ENCODE results near the gene COL24A1. TPM values are rescaled to one million over a fixed set of nuclear protein-coding genes. Genes with fewer than 3 reads are reported as not detected.

COL24A1 gene
- total RNA-seq, 4 donors from 2014 or later, result 3.7 to 5.3 (median 4.4) TPM

DNA sequence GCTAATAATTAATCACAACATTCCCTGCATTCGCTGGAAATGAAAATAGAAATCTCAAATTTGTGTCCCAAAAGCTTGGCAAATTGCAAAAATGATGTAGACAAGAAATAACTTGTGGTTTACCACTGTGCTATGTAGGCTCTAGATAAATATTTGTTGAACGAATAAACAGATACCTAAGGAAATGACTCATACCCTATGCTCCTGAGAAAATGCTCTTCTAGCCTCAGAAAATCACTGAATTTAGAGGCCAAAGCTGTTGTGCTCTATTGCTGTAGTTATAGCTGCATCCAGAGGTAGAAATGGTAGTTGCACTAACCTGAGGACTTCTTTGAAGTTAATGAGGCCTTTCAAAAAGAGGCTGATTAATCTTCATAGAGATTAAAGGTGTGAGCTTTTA lies 306.3 kb downstream of the COL24A1 start:
- Histone ChIP-seq H3K9me3 (no peaks in the 10 kb centered on the region), H3K27ac (replicated peaks in 1 of 4) (no peak overlapping the region), H3K4me3 (no peak overlapping the region), H3K36me3 (no peaks in the 10 kb centered on the region), H3K27me3 (no peaks in the 10 kb centered on the region), H3K4me1 (no peaks in the 10 kb centered on the region)
- no peak for DNase-seq (ENCODE audit: extremely low spot score)
- 53% methylated on average over 2 of the region's 2 CpGs for WGBS
- intact Hi-C loops (cut with DNase I), result no loop called here
- TF ChIP-seq, protein P1, sequence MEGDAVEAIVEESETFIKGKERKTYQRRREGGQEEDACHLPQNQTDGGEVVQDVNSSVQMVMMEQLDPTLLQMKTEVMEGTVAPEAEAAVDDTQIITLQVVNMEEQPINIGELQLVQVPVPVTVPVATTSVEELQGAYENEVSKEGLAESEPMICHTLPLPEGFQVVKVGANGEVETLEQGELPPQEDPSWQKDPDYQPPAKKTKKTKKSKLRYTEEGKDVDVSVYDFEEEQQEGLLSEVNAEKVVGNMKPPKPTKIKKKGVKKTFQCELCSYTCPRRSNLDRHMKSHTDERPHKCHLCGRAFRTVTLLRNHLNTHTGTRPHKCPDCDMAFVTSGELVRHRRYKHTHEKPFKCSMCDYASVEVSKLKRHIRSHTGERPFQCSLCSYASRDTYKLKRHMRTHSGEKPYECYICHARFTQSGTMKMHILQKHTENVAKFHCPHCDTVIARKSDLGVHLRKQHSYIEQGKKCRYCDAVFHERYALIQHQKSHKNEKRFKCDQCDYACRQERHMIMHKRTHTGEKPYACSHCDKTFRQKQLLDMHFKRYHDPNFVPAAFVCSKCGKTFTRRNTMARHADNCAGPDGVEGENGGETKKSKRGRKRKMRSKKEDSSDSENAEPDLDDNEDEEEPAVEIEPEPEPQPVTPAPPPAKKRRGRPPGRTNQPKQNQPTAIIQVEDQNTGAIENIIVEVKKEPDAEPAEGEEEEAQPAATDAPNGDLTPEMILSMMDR (IDR thresholded peaks at IDR 0.05), result no peak
- TF ChIP-seq EP300 (IDR thresholded peaks at IDR 0.05) (no peak), POLR2AphosphoS5 (IDR thresholded peaks at IDR 0.05) (no peak), POLR2A (IDR thresholded peaks at IDR 0.05; ENCODE audit: low read depth) (no peak)

DNA sequence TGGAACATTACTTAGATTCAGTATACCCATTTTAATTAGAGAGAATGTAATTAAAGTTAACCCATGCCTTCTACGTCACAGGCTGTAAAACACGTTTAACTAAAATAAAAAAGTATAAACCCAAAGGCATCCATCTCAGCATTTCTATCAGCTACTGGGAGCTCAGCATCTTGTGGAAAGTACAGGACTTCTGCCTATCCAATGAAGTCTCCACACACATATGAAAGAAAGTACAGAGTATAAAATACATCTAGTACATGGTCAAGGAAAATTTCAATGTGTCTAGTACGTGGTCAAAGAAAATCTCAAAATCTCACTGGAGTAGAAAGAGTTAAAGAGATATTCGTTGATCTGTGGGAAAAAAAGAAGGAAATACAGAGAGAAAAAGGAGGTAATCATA lies 306.9 kb downstream of the COL24A1 start:
- WGBS, result 79% methylated on average over 4 of the region's 4 CpGs
- no peak for DNase-seq (ENCODE audit: extremely low spot score)
- H3K27me3 ChIP-seq, result no peaks in the 10 kb centered on the region
- H3K4me3 ChIP-seq, result no peak overlapping the region
- H3K4me1 ChIP-seq, result no peaks in the 10 kb centered on the region
- no peaks in the 10 kb centered on the region for H3K9me3 ChIP-seq
- H3K36me3 ChIP-seq, result no peaks in the 10 kb centered on the region
- intact Hi-C loops (cut with DNase I), result no loop called here
- no peak for TF ChIP-seq EP300 (IDR thresholded peaks at IDR 0.05)
- TF ChIP-seq POLR2AphosphoS5 (IDR thresholded peaks at IDR 0.05), result no peak
- TF ChIP-seq POLR2A (IDR thresholded peaks at IDR 0.05; ENCODE audit: low read depth), result no peak
- TF ChIP-seq, protein P1 (IDR thresholded peaks at IDR 0.05), result no peak
- no peak overlapping the region for H3K27ac ChIP-seq (replicated peaks in 1 of 4)

DNA sequence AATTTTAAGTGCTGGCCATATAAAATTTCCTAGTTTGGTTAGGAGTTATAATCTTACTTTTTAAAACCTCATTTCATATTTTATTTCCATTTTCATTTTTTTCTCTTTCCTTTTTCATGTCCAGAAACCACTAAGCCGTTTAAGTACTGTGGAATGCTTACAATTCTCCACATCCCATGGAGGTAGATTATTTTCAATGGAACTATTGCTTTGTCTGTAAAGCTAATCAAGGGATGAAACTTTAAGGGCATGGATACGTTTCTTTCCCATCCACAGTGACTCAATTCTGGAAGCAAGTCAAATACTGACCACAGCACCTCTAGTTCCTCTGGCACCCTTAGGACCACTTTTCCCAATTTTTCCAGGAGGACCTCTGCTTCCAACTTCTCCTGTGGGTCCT lies 309.2 kb downstream of the COL24A1 start:
- Histone ChIP-seq H3K4me1 (no peaks in the 10 kb centered on the region), H3K27ac (replicated peaks in 1 of 4) (no peak overlapping the region), H3K27me3 (no peaks in the 10 kb centered on the region), H3K9me3 (no peaks in the 10 kb centered on the region), H3K36me3 (no peaks in the 10 kb centered on the region), H3K4me3 (no peak overlapping the region)
- no peak for DNase-seq (ENCODE audit: extremely low spot score)
- 78% methylated on average over 2 of the region's 2 CpGs for WGBS
- no peak for TF ChIP-seq POLR2AphosphoS5 (IDR thresholded peaks at IDR 0.05)
- TF ChIP-seq, protein P1 (IDR thresholded peaks at IDR 0.05), result no peak
- TF ChIP-seq POLR2A (IDR thresholded peaks at IDR 0.05; ENCODE audit: low read depth), result no peak
- no peak for TF ChIP-seq EP300 (IDR thresholded peaks at IDR 0.05)
- intact Hi-C loops (cut with DNase I), result no loop called here

DNA sequence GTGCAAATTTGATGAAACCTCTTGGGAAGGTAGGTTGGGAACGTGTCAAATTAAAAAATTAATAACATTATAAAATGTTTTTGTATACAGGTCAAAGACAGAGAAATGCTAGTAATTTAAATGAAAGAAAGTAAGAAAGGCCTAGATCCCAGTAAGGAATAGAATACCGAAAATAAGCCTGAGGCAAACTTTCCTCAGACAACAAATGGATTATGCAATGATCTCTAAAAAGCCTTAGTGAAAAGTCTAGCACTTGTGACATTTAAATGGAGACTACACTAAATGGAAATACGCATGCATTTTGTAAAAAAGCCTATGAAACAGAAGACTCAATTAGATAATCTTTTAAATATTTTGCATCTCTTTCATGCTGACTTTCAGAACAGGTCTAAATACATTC lies 309.9 kb downstream of the COL24A1 start:
- Histone ChIP-seq H3K27me3 (no peaks in the 10 kb centered on the region), H3K4me1 (no peaks in the 10 kb centered on the region), H3K27ac (replicated peaks in 1 of 4) (no peak overlapping the region), H3K9me3 (no peaks in the 10 kb centered on the region), H3K4me3 (no peak overlapping the region), H3K36me3 (no peaks in the 10 kb centered on the region)
- no peak for DNase-seq (ENCODE audit: extremely low spot score)
- TF ChIP-seq EP300 (IDR thresholded peaks at IDR 0.05) (no peak), POLR2A (IDR thresholded peaks at IDR 0.05; ENCODE audit: low read depth) (no peak), POLR2AphosphoS5 (IDR thresholded peaks at IDR 0.05) (no peak)
- TF ChIP-seq, protein P1 (IDR thresholded peaks at IDR 0.05), result no peak
- WGBS, result 82% methylated on average over 3 of the region's 3 CpGs
- intact Hi-C loops (cut with DNase I), result no loop called here

DNA sequence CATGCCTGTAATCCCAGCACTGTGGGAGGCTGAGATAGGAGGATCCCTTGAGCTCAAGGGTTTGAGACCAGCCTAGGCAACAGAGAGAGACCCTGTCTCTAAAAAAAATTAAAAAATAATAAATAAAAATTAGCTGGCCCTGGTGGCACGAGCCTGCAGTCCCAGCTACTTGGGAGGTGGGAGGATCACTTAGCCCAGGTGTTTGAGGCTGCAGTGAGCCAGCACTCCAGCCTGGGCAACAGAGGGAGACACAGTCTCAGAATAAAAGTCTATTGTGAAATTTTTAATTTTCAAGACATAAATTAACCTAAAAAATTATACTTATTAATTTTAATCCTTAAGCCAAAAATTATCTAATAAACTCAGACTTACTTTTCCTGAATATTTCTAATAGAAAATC lies 317.1 kb downstream of the COL24A1 start:
- Histone ChIP-seq H3K27me3 (no peaks in the 10 kb centered on the region), H3K4me3 (no peak overlapping the region), H3K9me3 (no peaks in the 10 kb centered on the region), H3K4me1 (no peaks in the 10 kb centered on the region), H3K27ac (replicated peaks in 1 of 4) (no peak overlapping the region), H3K36me3 (no peaks in the 10 kb centered on the region)
- DNase-seq (ENCODE audit: extremely low spot score), result no peak
- TF ChIP-seq POLR2AphosphoS5 (IDR thresholded peaks at IDR 0.05), result no peak
- TF ChIP-seq, protein P1 (IDR thresholded peaks at IDR 0.05), result no peak
- no peak for TF ChIP-seq EP300 (IDR thresholded peaks at IDR 0.05)
- WGBS, result 83% methylated on average over 1 of the region's 1 CpG
- intact Hi-C loops (cut with DNase I), result no loop called here
